K562 (cell line): ENCODE results near the gene CCNT2. TPM values are rescaled to one million over a fixed set of nuclear protein-coding genes. Genes with fewer than 3 reads are reported as not detected.

Experiments used
- BRF1 ChIP-seq: IDR thresholded peaks from 3 replicates; pipeline ENCODE4 v1.6.1; 2011; ENCODE audit warnings: borderline replicate concordance, mild to moderate bottlenecking; ENCODE audit not compliant: insufficient read length; ENCODE audit errors: extremely low read depth
- CAMTA2 ChIP-seq: fragments of 250-450 bp; sonication (Bioruptor Pico); conservative IDR thresholded peaks from 2 replicates; pipeline ENCODE4 v1.5.1; 2022
- FIP1L1 ChIP-seq: fragments of 200-400 bp; formaldehyde crosslinking; IDR thresholded peaks from 2 replicates; pipeline ENCODE4 v1.6.1; 2018; ENCODE audit warnings: mild to moderate bottlenecking, low read depth, low read length; ENCODE audit not compliant: poor library complexity, severe bottlenecking
- HMGN3 ChIP-seq: IDR thresholded peaks from 2 replicates; pipeline ENCODE4 v1.6.1; 2011; ENCODE audit warnings: borderline replicate concordance, low read depth, mild to moderate bottlenecking, mixed read lengths, low read length; ENCODE audit not compliant: insufficient read length; ENCODE audit errors: extremely low read depth
- HNRNPH1 ChIP-seq: fragments of 200-400 bp; formaldehyde crosslinking; optimal IDR thresholded peaks from 2 replicates; pipeline ENCODE3; 2017; ENCODE audit warnings: low read depth, mild to moderate bottlenecking, low read length, moderate library complexity
- JUN ChIP-seq, 2 experiments: sonication (generic) in 1 of 2; formaldehyde crosslinking in 1 of 2; IDR thresholded peaks; 2 replicates each; pipeline versions ENCODE4 v1.6.1 to v1.8.0; 2012 to 2022; ENCODE audit warnings: borderline replicate concordance in 2 of 2, mild to moderate bottlenecking in 2 of 2, improper control_type of control experiment in 1 of 2, low read depth in 1 of 2, low read length in 1 of 2, missing genetic modification reagents in 1 of 2
- KAT8 ChIP-seq: fragments of 450-650 bp; IDR thresholded peaks from 2 replicates; pipeline ENCODE4 v1.6.1; 2016; ENCODE audit warnings: low read depth, mild to moderate bottlenecking
- MAZ ChIP-seq, 2 experiments: fragments of 450-650 bp in 1 of 2; sonication (generic) in 1 of 2; formaldehyde crosslinking; IDR thresholded peaks in 1 of 2; conservative IDR thresholded peaks in 1 of 2; 2 replicates each; pipeline versions ENCODE4 v1.4.0 to v1.5.0; 2020; ENCODE audit warnings: mild to moderate bottlenecking in 1 of 2, missing genetic modification reagents in 1 of 2
- PATZ1 ChIP-seq: fragments of 250-450 bp; sonication (Bioruptor Pico); IDR thresholded peaks from 2 replicates; pipeline ENCODE4 v1.5.0; 2020; ENCODE audit warnings: mild to moderate bottlenecking, borderline replicate concordance
- PHTF2 ChIP-seq: fragments of 250-450 bp; sonication (Bioruptor Pico); IDR thresholded peaks from 2 replicates; pipeline ENCODE4 v1.5.0; 2021; ENCODE audit warnings: mild to moderate bottlenecking
- ZBTB40 ChIP-seq, 2 experiments: fragments of 450-650 bp in 1 of 2; sonication (generic) in 1 of 2; formaldehyde crosslinking in 1 of 2; IDR thresholded peaks; 2 replicates each; pipeline versions ENCODE4 v1.7.1 to v1.9.0; 2016 to 2022; ENCODE audit warnings: inconsistent platforms in 1 of 2, mild to moderate bottlenecking in 1 of 2, missing genetic modification reagents in 1 of 2
- ZNF197 ChIP-seq: fragments of 200-800 bp; sonication (Bioruptor generic); IDR thresholded peaks from 2 replicates; pipeline ENCODE4 v1.6.1; 2016; ENCODE audit warnings: low read depth, missing genetic modification characterization, missing compliant biosample characterization
- ZNF212 ChIP-seq: fragments of 450-650 bp; formaldehyde crosslinking; IDR thresholded peaks from 2 replicates; pipeline ENCODE4 v1.4.0; 2020; ENCODE audit warnings: mild to moderate bottlenecking
- ZNF445 ChIP-seq: fragments of 250-450 bp; sonication (Bioruptor Pico); IDR thresholded peaks from 2 replicates; pipeline ENCODE4 v1.4.0; 2020; ENCODE audit warnings: low read depth, mild to moderate bottlenecking, moderate library complexity
- polyA plus RNA-seq, 8 experiments: library from polyadenylated mRNA; depleted of rRNA in 4 of 8; stranded (reverse) in 5 of 8; unstranded in 3 of 8; fragments of >200 nt; fragmentation: Nextera tagmentation in 2 of 8; fragmentation: Illumina TruSeq in 1 of 8; extraction: Ambion mirVana in 2 of 8; extraction: Trizol in 1 of 8; gene quantifications; 2 replicates each; pipeline versions ENCODE4 v1.2.1 to v1.2.3, GENCODE V29; 2011 to 2014; ENCODE audit warnings: inconsistent platforms in 1 of 8, missing spikeins in 1 of 8
- total RNA-seq, 7 experiments: library from RNA; depleted of rRNA in 6 of 7; stranded (reverse); fragments of >200 nt in 6 of 7; fragmentation: Illumina TruSeq in 2 of 7; extraction: Trizol in 2 of 7; gene quantifications; 2 replicates each; pipeline versions ENCODE4 v1.2.1 to v1.2.3, GENCODE V29; 2011 to 2021; ENCODE audit warnings: low replicate concordance in 1 of 7

The CCNT2 gene
- total and polyA plus RNA-seq, 9 of the 15 experiments (the other 6 are each of a cell fraction or from before 2014, with no cell fraction given), result 12.6 to 30.0 (median 22.7) TPM

- TF ChIP-seq ZBTB40 (IDR thresholded peaks at IDR 0.05) (no peak), ZBTB40 (CRISPR knock-in tag; IDR thresholded peaks at IDR 0.05) (no peak), FIP1L1 (no peak), PHTF2 (CRISPR knock-in tag) (no peak), PATZ1 (CRISPR knock-in tag) (no peak), ZNF212 (CRISPR knock-in tag) (no peak), HMGN3 (no peak), JUN (IDR thresholded peaks at IDR 0.05; ENCODE audit: borderline replicate concordance, low read depth, low read length) (no peak), JUN (CRISPR knock-in tag; IDR thresholded peaks at IDR 0.05; ENCODE audit: borderline replicate concordance) (no peak), MAZ (CRISPR knock-in tag; conservative IDR thresholded peaks at IDR 0.05 in 1 of 2, IDR thresholded peaks at IDR 0.05 in 1 of 2) (no peak), ZNF197 (CRISPR knock-in tag) (no peak), ZNF445 (CRISPR knock-in tag) (no peak), BRF1 (no peak), KAT8 (no peak), HNRNPH1 (no peak), CAMTA2 (CRISPR knock-in tag) (no peak)
Observed at GRCh38 chr2:134910763-134911399, 7.7 kb upstream of the CCNT2 start (continued).
